HEK293 (cell line): ENCODE measurements around the gene PRRG3.

Experiments
- CTCF ChIA-PET: fragments of 350-600 bp; formaldehyde crosslinking; extraction: SDS; loops from one replicate; lab custom pipeline; 2021; ENCODE audit warnings: antibody characterized with exemption; lab: Yijun Ruan, JAX
- POLR2A ChIA-PET: fragments of 300-600 bp; formaldehyde crosslinking; extraction: SDS; loops from one replicate; lab custom pipeline; 2020; ENCODE audit warnings: antibody characterized with exemption, inconsistent platforms; lab: Yijun Ruan, JAX
- H3K27ac ChIP-seq: fragments of 200-500 bp; sonication (Bioruptor generic); 2 replicates; pipeline ENCODE4 v1.5.1; 2014; ENCODE audit warnings: low read depth, low read length, control low read depth, inconsistent platforms; ENCODE audit errors: extremely low read depth
- H3K36me3 ChIP-seq, 2 experiments: fragments of 200-500 bp in 1 of 2; sonication (Bioruptor generic) in 1 of 2; 1 replicate in 1 of 2; 2 replicates in 1 of 2; pipeline ENCODE4 v1.5.1; 2014 to 2017; ENCODE audit warnings: inconsistent platforms in 2 of 2, low read length in 2 of 2; ENCODE audit not compliant: control insufficient read depth in 2 of 2, insufficient read depth in 1 of 2
- H3K4me1 ChIP-seq: fragments of 200-500 bp; sonication (Bioruptor generic); 2 replicates; pipeline ENCODE4 v1.5.1; 2014; ENCODE audit warnings: mild to moderate bottlenecking, low read length, inconsistent platforms; ENCODE audit not compliant: control insufficient read depth, insufficient read depth
- H3K4me3 ChIP-seq: 2 replicates; pipeline ENCODE4 v1.5.1; 2011; ENCODE audit warnings: low read depth, mild to moderate bottlenecking, control low read depth, low read length, moderate library complexity
- H3K9me3 ChIP-seq: fragments of 200-500 bp; sonication (Bioruptor generic); 2 replicates; pipeline ENCODE4 v1.5.1; 2014; ENCODE audit warnings: low read depth, low read length, inconsistent platforms; ENCODE audit not compliant: control insufficient read depth, insufficient read depth
- BCL11B ChIP-seq: fragments of 450-650 bp; formaldehyde crosslinking; IDR thresholded peaks from 2 replicates; pipeline ENCODE4 v1.5.1; 2016; ENCODE audit warnings: low read depth, missing biosample characterization, missing genetic modification characterization
- FEZF1 ChIP-seq: fragments of 450-650 bp; formaldehyde crosslinking; IDR thresholded peaks from 2 replicates; pipeline ENCODE4 v1.5.1; 2016; ENCODE audit warnings: missing biosample characterization, missing genetic modification characterization
- GLI2 ChIP-seq: fragments of 450-650 bp; formaldehyde crosslinking; IDR thresholded peaks from 2 replicates; pipeline ENCODE4; 2017; ENCODE audit warnings: missing biosample characterization, missing genetic modification characterization, low read depth, borderline replicate concordance
- GLIS2 ChIP-seq: fragments of 450-650 bp; formaldehyde crosslinking; IDR thresholded peaks from 2 replicates; pipeline ENCODE4 v1.5.1; 2016; ENCODE audit warnings: missing biosample characterization, missing genetic modification characterization
- SALL2 ChIP-seq: fragments of 450-650 bp; formaldehyde crosslinking; IDR thresholded peaks from 2 replicates; pipeline ENCODE4 v1.5.0; 2017; ENCODE audit warnings: missing biosample characterization, mild to moderate bottlenecking, missing genetic modification characterization, borderline replicate concordance
- SETDB1 ChIP-seq: IDR thresholded peaks from one replicate; pipeline ENCODE4 v1.6.1; 2017; ENCODE audit warnings: mild to moderate bottlenecking, low read length, moderate library complexity, mixed read lengths; ENCODE audit not compliant: insufficient read length
- WT1 ChIP-seq: fragments of 450-650 bp; formaldehyde crosslinking; IDR thresholded peaks from 2 replicates; pipeline ENCODE4 v1.5.1; 2016; ENCODE audit warnings: missing biosample characterization, missing genetic modification characterization
- YY2 ChIP-seq: fragments of 450-650 bp; formaldehyde crosslinking; IDR thresholded peaks from 2 replicates; pipeline ENCODE4 v1.5.1; 2016; ENCODE audit warnings: missing biosample characterization, missing genetic modification characterization
- ZBTB1 ChIP-seq: fragments of 450-650 bp; formaldehyde crosslinking; IDR thresholded peaks from 2 replicates; pipeline ENCODE4 v1.5.1; 2016; ENCODE audit warnings: missing biosample characterization, missing genetic modification characterization
- ZNF239 ChIP-seq: fragments of 450-650 bp; formaldehyde crosslinking; IDR thresholded peaks from 2 replicates; pipeline ENCODE4 v1.5.1; 2016; ENCODE audit warnings: missing biosample characterization, missing genetic modification characterization
- ZNF311 ChIP-seq: fragments of 450-650 bp; formaldehyde crosslinking; IDR thresholded peaks from 2 replicates; pipeline ENCODE4 v1.5.1; 2017; ENCODE audit warnings: missing biosample characterization, missing genetic modification characterization, borderline replicate concordance
- ZNF350 ChIP-seq: fragments of 450-650 bp; formaldehyde crosslinking; IDR thresholded peaks from 2 replicates; pipeline ENCODE4 v1.5.0; 2017; ENCODE audit warnings: missing biosample characterization, mild to moderate bottlenecking, missing genetic modification characterization
- ZNF433 ChIP-seq: fragments of 450-650 bp; formaldehyde crosslinking; IDR thresholded peaks from 2 replicates; pipeline ENCODE4 v1.5.1; 2016; ENCODE audit warnings: missing biosample characterization, missing genetic modification characterization, low read depth
- ZNF501 ChIP-seq: fragments of 450-650 bp; formaldehyde crosslinking; IDR thresholded peaks from 2 replicates; pipeline ENCODE4 v1.5.1; 2016; ENCODE audit warnings: missing biosample characterization, missing genetic modification characterization
- ZNF529 ChIP-seq: fragments of 450-650 bp; formaldehyde crosslinking; IDR thresholded peaks from 2 replicates; pipeline ENCODE4 v1.5.1; 2017; ENCODE audit warnings: missing genetic modification characterization, missing biosample characterization; ENCODE audit not compliant: insufficient replicate concordance
- ZNF558 ChIP-seq: fragments of 450-650 bp; formaldehyde crosslinking; IDR thresholded peaks from 2 replicates; pipeline ENCODE4 v1.5.1; 2016; ENCODE audit warnings: missing biosample characterization, missing genetic modification characterization
- ZNF747 ChIP-seq: fragments of 450-650 bp; formaldehyde crosslinking; IDR thresholded peaks from 2 replicates; pipeline ENCODE4 v1.5.1; 2016; ENCODE audit warnings: missing biosample characterization, missing genetic modification characterization
- ZNF76 ChIP-seq: fragments of 450-650 bp; formaldehyde crosslinking; IDR thresholded peaks from 2 replicates; pipeline ENCODE4; 2016; ENCODE audit warnings: low read depth, missing biosample characterization, missing genetic modification characterization, borderline replicate concordance
- TF ChIP-seq, protein P1 (sequence below): fragments of 450-650 bp; formaldehyde crosslinking; IDR thresholded peaks from 2 replicates; pipeline ENCODE4 v1.5.1; 2016; ENCODE audit warnings: missing biosample characterization, missing genetic modification characterization, borderline replicate concordance
- TF ChIP-seq, protein P2 (sequence below): fragments of 450-650 bp; formaldehyde crosslinking; IDR thresholded peaks from 2 replicates; pipeline ENCODE4 v1.5.1; 2016; ENCODE audit warnings: missing biosample characterization, missing genetic modification characterization
- TF ChIP-seq, protein P3 (sequence below): fragments of 450-650 bp; formaldehyde crosslinking; IDR thresholded peaks from 2 replicates; pipeline ENCODE4 v1.5.1; 2016; ENCODE audit warnings: missing biosample characterization, missing genetic modification characterization, low read depth
- TF ChIP-seq, protein P4 (sequence below): fragments of 450-650 bp; formaldehyde crosslinking; IDR thresholded peaks from 2 replicates; pipeline ENCODE4 v1.5.1; 2016; ENCODE audit warnings: missing biosample characterization, missing genetic modification characterization

PRRG3 gene

DNA sequence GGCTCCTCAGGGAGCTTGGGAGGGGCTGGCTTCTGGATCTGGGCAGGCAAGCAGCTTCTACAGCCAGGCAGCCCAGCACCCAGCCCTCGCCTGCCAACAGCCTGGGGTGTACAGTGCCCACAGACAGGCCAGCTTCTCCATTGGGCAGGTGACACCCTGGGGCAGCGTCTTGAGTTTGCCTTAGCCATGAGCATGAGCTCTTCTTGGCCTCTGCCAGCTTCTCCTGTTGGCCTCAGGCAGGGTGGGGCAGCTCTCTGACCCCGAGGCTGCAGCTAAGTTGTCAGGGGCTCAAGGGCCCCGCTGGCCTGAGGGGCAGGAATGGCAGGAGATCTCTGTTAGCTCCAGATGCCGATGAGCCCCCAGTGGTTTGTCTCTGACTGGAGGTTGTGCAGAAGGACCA is 31.5 kb downstream of the PRRG3 start:
- POLR2A ChIA-PET = no interaction called here

DNA sequence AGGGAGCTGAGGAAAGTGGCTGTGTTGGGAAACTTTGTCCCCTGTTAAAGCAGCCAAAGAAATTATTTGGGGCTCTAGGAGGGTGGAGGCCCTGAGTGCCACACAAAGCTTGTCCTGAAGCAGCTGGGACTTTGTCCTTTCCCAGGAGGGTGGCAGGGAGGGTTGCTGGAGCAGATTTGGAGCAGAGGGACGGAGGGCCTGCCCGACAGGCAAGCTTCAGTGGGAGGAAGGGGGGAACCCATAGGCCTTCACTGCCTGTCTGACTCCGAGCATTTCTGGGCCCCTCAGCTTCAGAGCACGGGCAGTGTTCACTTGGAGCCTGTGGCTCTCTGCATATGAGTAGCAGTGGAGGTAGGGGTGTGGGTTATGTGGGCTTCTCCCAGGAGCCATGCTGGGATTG is 32.1 kb downstream of the PRRG3 start:
- ChIA-PET POLR2A (no interaction called here), CTCF (interaction anchor here (0.6 to 1.1 kb wide), 2 partner anchors 15 to 367 kb away, joined by 3 read pairs; no protein-coding TSS in a partner anchor)
- Histone ChIP-seq H3K4me1 (no peaks in the 10 kb centered on the region), H3K9me3 (no peaks in the 10 kb centered on the region), H3K4me3 (no peak overlapping the region), H3K27ac (no peak overlapping the region), H3K36me3 (no peaks in the 10 kb centered on the region)
- TF ChIP-seq, protein P1, sequence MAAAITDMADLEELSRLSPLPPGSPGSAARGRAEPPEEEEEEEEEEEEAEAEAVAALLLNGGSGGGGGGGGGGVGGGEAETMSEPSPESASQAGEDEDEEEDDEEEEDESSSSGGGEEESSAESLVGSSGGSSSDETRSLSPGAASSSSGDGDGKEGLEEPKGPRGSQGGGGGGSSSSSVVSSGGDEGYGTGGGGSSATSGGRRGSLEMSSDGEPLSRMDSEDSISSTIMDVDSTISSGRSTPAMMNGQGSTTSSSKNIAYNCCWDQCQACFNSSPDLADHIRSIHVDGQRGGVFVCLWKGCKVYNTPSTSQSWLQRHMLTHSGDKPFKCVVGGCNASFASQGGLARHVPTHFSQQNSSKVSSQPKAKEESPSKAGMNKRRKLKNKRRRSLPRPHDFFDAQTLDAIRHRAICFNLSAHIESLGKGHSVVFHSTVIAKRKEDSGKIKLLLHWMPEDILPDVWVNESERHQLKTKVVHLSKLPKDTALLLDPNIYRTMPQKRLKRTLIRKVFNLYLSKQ (tag by site-specific recombination) = no peak
- TF ChIP-seq ZNF558 (tag by site-specific recombination) (no peak), YY2 (no peak), GLI2 (tag by site-specific recombination) (no peak), BCL11B (tag by site-specific recombination) (no peak), ZNF433 (no peak), SETDB1 (no peak), ZBTB1 (tag by site-specific recombination) (no peak), ZNF501 (tag by site-specific recombination) (no peak)

More for the DNA sequence above, 31.5 kb downstream of the PRRG3 start:
- Histone ChIP-seq H3K4me1 (no peaks in the 10 kb centered on the region), H3K27ac (no peak overlapping the region), H3K36me3 (no peaks in the 10 kb centered on the region), H3K9me3 (no peaks in the 10 kb centered on the region), H3K4me3 (no peak overlapping the region)
- CTCF ChIA-PET = interaction anchor here (1.1 kb wide), 1 partner anchor 15 kb away, joined by 3 read pairs; no protein-coding TSS in a partner anchor
- TF ChIP-seq FEZF1 (tag by site-specific recombination) (no peak), ZNF558 (tag by site-specific recombination) (no peak), ZNF747 (no peak), ZNF311 (tag by site-specific recombination) (no peak), ZNF529 (tag by site-specific recombination) (no peak), ZNF76 (tag by site-specific recombination) (no peak), GLIS2 (tag by site-specific recombination) (no peak), SALL2 (no peak), ZNF350 (tag by site-specific recombination) (no peak), WT1 (tag by site-specific recombination) (no peak), ZNF239 (tag by site-specific recombination) (no peak)
- TF ChIP-seq, protein P2, sequence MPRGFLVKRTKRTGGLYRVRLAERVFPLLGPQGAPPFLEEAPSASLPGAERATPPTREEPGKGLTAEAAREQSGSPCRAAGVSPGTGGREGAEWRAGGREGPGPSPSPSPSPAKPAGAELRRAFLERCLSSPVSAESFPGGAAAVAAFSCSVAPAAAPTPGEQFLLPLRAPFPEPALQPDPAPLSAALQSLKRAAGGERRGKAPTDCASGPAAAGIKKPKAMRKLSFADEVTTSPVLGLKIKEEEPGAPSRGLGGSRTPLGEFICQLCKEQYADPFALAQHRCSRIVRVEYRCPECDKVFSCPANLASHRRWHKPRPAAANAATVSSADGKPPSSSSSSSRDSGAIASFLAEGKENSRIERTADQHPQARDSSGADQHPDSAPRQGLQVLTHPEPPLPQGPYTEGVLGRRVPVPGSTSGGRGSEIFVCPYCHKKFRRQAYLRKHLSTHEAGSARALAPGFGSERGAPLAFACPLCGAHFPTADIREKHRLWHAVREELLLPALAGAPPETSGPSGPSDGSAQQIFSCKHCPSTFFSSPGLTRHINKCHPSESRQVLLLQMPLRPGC = no peak
- TF ChIP-seq, protein P3, sequence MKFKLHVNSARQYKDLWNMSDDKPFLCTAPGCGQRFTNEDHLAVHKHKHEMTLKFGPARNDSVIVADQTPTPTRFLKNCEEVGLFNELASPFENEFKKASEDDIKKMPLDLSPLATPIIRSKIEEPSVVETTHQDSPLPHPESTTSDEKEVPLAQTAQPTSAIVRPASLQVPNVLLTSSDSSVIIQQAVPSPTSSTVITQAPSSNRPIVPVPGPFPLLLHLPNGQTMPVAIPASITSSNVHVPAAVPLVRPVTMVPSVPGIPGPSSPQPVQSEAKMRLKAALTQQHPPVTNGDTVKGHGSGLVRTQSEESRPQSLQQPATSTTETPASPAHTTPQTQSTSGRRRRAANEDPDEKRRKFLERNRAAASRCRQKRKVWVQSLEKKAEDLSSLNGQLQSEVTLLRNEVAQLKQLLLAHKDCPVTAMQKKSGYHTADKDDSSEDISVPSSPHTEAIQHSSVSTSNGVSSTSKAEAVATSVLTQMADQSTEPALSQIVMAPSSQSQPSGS (tag by site-specific recombination) = no peak
- TF ChIP-seq, protein P4, sequence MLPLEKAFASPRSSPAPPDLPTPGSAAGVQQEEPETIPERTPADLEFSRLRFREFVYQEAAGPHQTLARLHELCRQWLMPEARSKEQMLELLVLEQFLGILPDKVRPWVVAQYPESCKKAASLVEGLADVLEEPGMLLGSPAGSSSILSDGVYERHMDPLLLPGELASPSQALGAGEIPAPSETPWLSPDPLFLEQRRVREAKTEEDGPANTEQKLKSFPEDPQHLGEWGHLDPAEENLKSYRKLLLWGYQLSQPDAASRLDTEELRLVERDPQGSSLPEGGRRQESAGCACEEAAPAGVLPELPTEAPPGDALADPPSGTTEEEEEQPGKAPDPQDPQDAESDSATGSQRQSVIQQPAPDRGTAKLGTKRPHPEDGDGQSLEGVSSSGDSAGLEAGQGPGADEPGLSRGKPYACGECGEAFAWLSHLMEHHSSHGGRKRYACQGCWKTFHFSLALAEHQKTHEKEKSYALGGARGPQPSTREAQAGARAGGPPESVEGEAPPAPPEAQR (tag by site-specific recombination) = no peak
